Hepatocyte (in vitro differentiated cells): ENCODE data around the gene KSR1.

Experiments used
- EZH2 ChIP-seq: fragments of 200-600 bp; sonication (generic); IDR thresholded peaks from 2 replicates; pipeline ENCODE4 v1.6.1; 2016; ENCODE audit warnings: antibody characterized with exemption, mild to moderate bottlenecking, borderline replicate concordance
- TF ChIP-seq, protein P1 (sequence below): fragments of 200-600 bp; sonication (generic); IDR thresholded peaks from 2 replicates; pipeline ENCODE4 v1.5.1; 2016; ENCODE audit warnings: antibody characterized with exemption, mild to moderate bottlenecking; ENCODE audit not compliant: poor library complexity

DNA sequence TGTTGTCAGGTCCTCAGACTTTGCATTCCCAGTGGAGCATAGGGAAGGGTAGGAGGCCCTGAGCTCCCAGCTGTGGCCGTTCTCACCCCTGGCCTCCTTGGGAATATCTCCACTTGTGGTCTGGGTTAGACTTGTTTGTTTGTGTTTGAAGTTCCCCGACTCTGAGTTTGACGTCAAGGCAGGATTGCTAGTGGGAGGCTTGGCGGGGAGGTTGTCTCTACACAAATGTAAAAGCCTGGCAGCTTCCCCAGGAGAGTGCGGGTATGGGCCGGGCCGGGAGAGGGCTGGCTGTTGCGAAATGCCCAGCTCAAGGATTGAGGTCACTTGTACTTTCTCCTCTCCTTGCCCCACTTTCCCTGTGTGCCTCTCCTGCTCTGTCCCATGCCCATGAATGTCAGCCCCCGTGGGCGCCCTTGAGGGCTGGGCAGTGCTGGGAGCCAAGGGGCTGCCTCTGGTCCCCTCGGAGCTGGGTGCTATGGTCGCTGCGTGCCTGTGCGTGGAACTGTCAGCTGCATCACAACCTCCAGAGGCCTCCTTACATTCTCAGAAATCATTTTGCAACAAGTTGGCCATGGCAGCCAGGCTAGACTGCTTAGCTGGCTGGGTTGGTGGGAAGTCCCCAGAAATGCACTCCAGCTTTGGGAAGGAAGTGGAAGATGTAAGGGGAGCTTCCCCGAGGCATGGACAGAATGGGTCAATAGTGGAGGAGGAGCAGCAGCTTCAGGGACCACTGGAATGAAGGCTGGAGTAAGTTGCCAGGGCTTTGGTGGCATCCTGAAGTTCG, 84.3 kb downstream of the KSR1 start:
- TF ChIP-seq, protein P1, sequence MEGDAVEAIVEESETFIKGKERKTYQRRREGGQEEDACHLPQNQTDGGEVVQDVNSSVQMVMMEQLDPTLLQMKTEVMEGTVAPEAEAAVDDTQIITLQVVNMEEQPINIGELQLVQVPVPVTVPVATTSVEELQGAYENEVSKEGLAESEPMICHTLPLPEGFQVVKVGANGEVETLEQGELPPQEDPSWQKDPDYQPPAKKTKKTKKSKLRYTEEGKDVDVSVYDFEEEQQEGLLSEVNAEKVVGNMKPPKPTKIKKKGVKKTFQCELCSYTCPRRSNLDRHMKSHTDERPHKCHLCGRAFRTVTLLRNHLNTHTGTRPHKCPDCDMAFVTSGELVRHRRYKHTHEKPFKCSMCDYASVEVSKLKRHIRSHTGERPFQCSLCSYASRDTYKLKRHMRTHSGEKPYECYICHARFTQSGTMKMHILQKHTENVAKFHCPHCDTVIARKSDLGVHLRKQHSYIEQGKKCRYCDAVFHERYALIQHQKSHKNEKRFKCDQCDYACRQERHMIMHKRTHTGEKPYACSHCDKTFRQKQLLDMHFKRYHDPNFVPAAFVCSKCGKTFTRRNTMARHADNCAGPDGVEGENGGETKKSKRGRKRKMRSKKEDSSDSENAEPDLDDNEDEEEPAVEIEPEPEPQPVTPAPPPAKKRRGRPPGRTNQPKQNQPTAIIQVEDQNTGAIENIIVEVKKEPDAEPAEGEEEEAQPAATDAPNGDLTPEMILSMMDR: no peak
- TF ChIP-seq EZH2: no peak
